Esophagus muscularis mucosa (tissue), 4 donors: ENCODE data around the gene DGKQ. TPM values are rescaled to one million over a fixed set of nuclear protein-coding genes. Genes with fewer than 3 reads are reported as not detected.

Experiments
- DNase-seq: peaks from one replicate; pipeline ENCODE4 v3.0.0-alpha.2; 2017; ENCODE audit errors: extremely low spot score
- H3K27ac ChIP-seq, 4 donors: fragments of 200-600 bp; sonication (generic); replicated peaks in 1 of 4; 1 replicate in 3 of 4; 2 replicates in 1 of 4; pipeline ENCODE4 v1.5.1; 2016 to 2019; ENCODE audit warnings: mild to moderate bottlenecking in 1 of 4
- H3K27me3 ChIP-seq, 4 donors: fragments of 200-600 bp; sonication (generic); one replicate each; pipeline versions ENCODE4 v1.5.1 to v1.6.0; 2016 to 2019
- H3K36me3 ChIP-seq, 4 donors: fragments of 200-600 bp; sonication (generic); one replicate each; pipeline ENCODE4 v1.5.1; 2016 to 2019
- H3K4me1 ChIP-seq, 4 donors: fragments of 200-600 bp; sonication (generic); one replicate each; pipeline ENCODE4 v1.5.1; 2016 to 2019
- H3K4me3 ChIP-seq, 4 donors: fragments of 200-600 bp; sonication (generic); 1 replicate in 2 of 4; 2 replicates in 2 of 4; pipeline ENCODE4 v1.5.1; 2016 to 2019; ENCODE audit warnings: mild to moderate bottlenecking in 4 of 4, moderate library complexity in 1 of 4
- H3K9me3 ChIP-seq, 4 donors: fragments of 200-600 bp; sonication (generic); 1 replicate in 3 of 4; 2 replicates in 1 of 4; pipeline ENCODE4 v1.5.1; 2016 to 2019
- CTCF ChIP-seq, 3 experiments: fragments of 200-600 bp in 2 of 3; fragments of 450-650 bp in 1 of 3; sonication (generic) in 2 of 3; IDR thresholded peaks; one replicate each; pipeline ENCODE4 v1.5.1; 2017 to 2019; ENCODE audit warnings: antibody characterized with exemption in 3 of 3, mild to moderate bottlenecking in 2 of 3, moderate library complexity in 1 of 3
- EP300 ChIP-seq: sonication (generic); formaldehyde crosslinking; IDR thresholded peaks from one replicate; pipeline ENCODE4 v1.6.1; 2017; ENCODE audit warnings: antibody characterized with exemption
- POLR2A ChIP-seq: fragments of 450-650 bp; IDR thresholded peaks from one replicate; pipeline ENCODE4 v1.6.1; 2017; ENCODE audit warnings: antibody characterized with exemption, moderate library complexity, mild to moderate bottlenecking, low read depth
- POLR2AphosphoS5 ChIP-seq, 2 donors: sonication (generic); formaldehyde crosslinking; IDR thresholded peaks; one replicate each; pipeline ENCODE4 v1.6.1; 2017; ENCODE audit warnings: antibody characterized with exemption in 2 of 2
- WGBS: methylation state at CpG from one replicate; pipeline ENCODE4 v1.1.5; 2018; 5-methylcytosine and 5-hydroxymethylcytosine counted together
- intact Hi-C: fragments of 100-400 bp; cut with DNase I; formaldehyde crosslinking; loops from one replicate; pipeline ENCODE4 v1.15.1; 2023
- total RNA-seq, 4 donors: library from RNA; depleted of rRNA; stranded (reverse); fragments of >200 nt; gene quantifications; one replicate each; pipeline versions ENCODE4 v1.1.0 to v1.2.1, GENCODE V29; 2016

Gene DGKQ
- total RNA-seq, 4 donors from 2014 or later = 7.5 to 11.9 (median 9.9) TPM

- H3K4me3 ChIP-seq = no peak overlapping the region
- H3K27me3 ChIP-seq = no peaks in the 10 kb centered on the region
- DNase-seq = no peak
- no peak for TF ChIP-seq POLR2AphosphoS5 (IDR thresholded peaks at IDR 0.05)
- no peak for TF ChIP-seq CTCF (IDR thresholded peaks at IDR 0.05)
- no peak for TF ChIP-seq EP300
- no peak for TF ChIP-seq POLR2A
- WGBS = 94% methylated on average over 7 of the region's 7 CpGs
- H3K4me1 ChIP-seq = peaks cover 3 to 17% (median 13%) of the 10 kb centered on the region in 4 donors
- no peak overlapping the region for H3K27ac ChIP-seq
- H3K36me3 ChIP-seq = peaks cover 0 to 10% (median 9%) of the 10 kb centered on the region in 4 donors
- H3K9me3 ChIP-seq = no peaks in the 10 kb centered on the region
- intact Hi-C loops = no loop called here
Measured at GRCh38 chr4:917466-917865, 55.9 kb downstream of the DGKQ start.

GRCh38 chr4:915595-915994 lies 57.8 kb downstream of the DGKQ start:
- Histone ChIP-seq H3K27ac (no peak overlapping the region), H3K9me3 (no peaks in the 10 kb centered on the region), H3K4me3 (no peak overlapping the region), H3K4me1 (peaks cover 0 to 17% (median 13%) of the 10 kb centered on the region in 4 donors), H3K36me3 (peaks cover 12 to 28% (median 28%) of the 10 kb centered on the region in 4 donors), H3K27me3 (no peaks in the 10 kb centered on the region)
- 51% methylated on average over 8 of the region's 8 CpGs for WGBS
- TF ChIP-seq POLR2AphosphoS5 (IDR thresholded peaks at IDR 0.05) (no peak), POLR2A (no peak), EP300 (no peak), CTCF (IDR thresholded peaks at IDR 0.05) (no peak)
- no peak for DNase-seq
- intact Hi-C loops = no loop called here

- Histone ChIP-seq H3K36me3 (peaks cover 12 to 34% (median 32%) of the 10 kb centered on the region in 4 donors), H3K9me3 (no peaks in the 10 kb centered on the region), H3K4me3 (no peak overlapping the region), H3K27me3 (no peaks in the 10 kb centered on the region), H3K27ac (no peak overlapping the region), H3K4me1 (peaks cover 0 to 17% (median 12%) of the 10 kb centered on the region in 4 donors)
- 51% methylated on average over 10 of the region's 20 CpGs for WGBS
- intact Hi-C loops = no loop called here
- no peak for DNase-seq
- TF ChIP-seq POLR2A (no peak), CTCF (IDR thresholded peaks at IDR 0.05) (no peak), EP300 (no peak), POLR2AphosphoS5 (IDR thresholded peaks at IDR 0.05) (no peak)
Measured at GRCh38 chr4:915041-915474, 58.3 kb downstream of the DGKQ start.

- Histone ChIP-seq H3K4me3 (no peak overlapping the region), H3K4me1 (peaks cover 0 to 17% (median 9%) of the 10 kb centered on the region in 4 donors), H3K9me3 (no peaks in the 10 kb centered on the region), H3K36me3 (peaks cover 12 to 39% (median 37%) of the 10 kb centered on the region in 4 donors), H3K27ac (no peak overlapping the region), H3K27me3 (no peaks in the 10 kb centered on the region)
- intact Hi-C loops = no loop called here
- DNase-seq = no peak
- TF ChIP-seq CTCF (IDR thresholded peaks at IDR 0.05) = no peak
- TF ChIP-seq POLR2A = no peak
- TF ChIP-seq EP300 = no peak
- no peak for TF ChIP-seq POLR2AphosphoS5 (IDR thresholded peaks at IDR 0.05)
- WGBS = 87% methylated on average over 9 of the region's 21 CpGs
Measured at GRCh38 chr4:914531-914930, 58.8 kb downstream of the DGKQ start.

GRCh38 chr4:913280-913618 lies 60.1 kb downstream of the DGKQ start:
- Histone ChIP-seq H3K27me3 (no peaks in the 10 kb centered on the region), H3K4me1 (peaks cover 0 to 17% (median 7%) of the 10 kb centered on the region in 4 donors), H3K9me3 (no peaks in the 10 kb centered on the region), H3K4me3 (no peak overlapping the region), H3K36me3 (peaks cover 12 to 49% (median 45%) of the 10 kb centered on the region in 4 donors), H3K27ac (no peak overlapping the region)
- TF ChIP-seq CTCF (IDR thresholded peaks at IDR 0.05) (no peak), POLR2A (no peak), POLR2AphosphoS5 (IDR thresholded peaks at IDR 0.05) (no peak)
- 90% methylated on average over 4 of the region's 4 CpGs for WGBS
- no peak for DNase-seq
- intact Hi-C loops = no loop called here
